H9 (cell line): ENCODE measurements around the gene CDRT15L2. TPM values are rescaled to one million over a fixed set of nuclear protein-coding genes. Genes with fewer than 3 reads are reported as not detected.
"Not testable (repeated sequence)": the region's sequence is repeated elsewhere in the genome, so short reads cannot be mapped to it uniquely, and the experiment has no call there.

Experiments
- DNase-seq: peaks from one replicate; pipeline ENCODE4 v3.0.0-alpha.2; 2017
- H2AFZ ChIP-seq: one replicate; pipeline ENCODE4 v1.6.1; 2013; ENCODE audit warnings: mild to moderate bottlenecking, low read length, control low read depth, moderate library complexity
- H2AK5ac ChIP-seq: 2 replicates; pipeline ENCODE4 v1.6.1; 2013; ENCODE audit warnings: low read length, control low read depth, mixed read lengths; ENCODE audit not compliant: insufficient read length
- H2BK120ac ChIP-seq: one replicate; pipeline ENCODE4 v1.6.1; 2013; ENCODE audit warnings: low read depth, mild to moderate bottlenecking, low read length, control low read depth, inconsistent platforms; ENCODE audit not compliant: poor library complexity, severe bottlenecking
- H2BK12ac ChIP-seq: 2 replicates; pipeline ENCODE4 v1.6.1; 2013; ENCODE audit warnings: low read length, control low read depth, mixed read lengths, low read depth; ENCODE audit not compliant: insufficient read length
- H2BK15ac ChIP-seq: 2 replicates; pipeline ENCODE4 v1.6.1; 2013; ENCODE audit warnings: low read depth, low read length, control low read depth
- H2BK20ac ChIP-seq: one replicate; pipeline ENCODE4 v1.6.1; 2013; ENCODE audit warnings: low read depth, mild to moderate bottlenecking, low read length, control low read depth, inconsistent platforms; ENCODE audit not compliant: poor library complexity, severe bottlenecking
- H2BK5ac ChIP-seq: 2 replicates; pipeline ENCODE4 v1.6.1; 2013; ENCODE audit warnings: low read length, control low read depth, mixed read lengths; ENCODE audit not compliant: insufficient read length
- H3K14ac ChIP-seq: 2 replicates; pipeline ENCODE4 v1.6.1; 2013; ENCODE audit warnings: low read length, control low read depth; ENCODE audit not compliant: insufficient read depth
- H3K18ac ChIP-seq: 2 replicates; pipeline ENCODE4 v1.6.1; 2013; ENCODE audit warnings: low read depth, mild to moderate bottlenecking, mixed read lengths, low read length, control low read depth; ENCODE audit not compliant: insufficient read length
- H3K23ac ChIP-seq: 2 replicates; pipeline ENCODE4 v1.6.1; 2013; ENCODE audit warnings: low read length, control low read depth, mixed read lengths, low read depth; ENCODE audit not compliant: insufficient read length
- H3K23me2 ChIP-seq: 2 replicates; pipeline ENCODE4 v1.6.1; 2013; ENCODE audit warnings: low read depth, mild to moderate bottlenecking, mixed read lengths, low read length, control low read depth; ENCODE audit not compliant: insufficient read length, poor library complexity, severe bottlenecking
- H3K27ac ChIP-seq: 2 replicates; pipeline ENCODE4 v1.5.1; 2013; ENCODE audit warnings: low read length, control low read depth, mixed read lengths, low read depth; ENCODE audit not compliant: insufficient read length
- H3K27me3 ChIP-seq: 2 replicates; pipeline ENCODE4 v1.6.1; 2013; ENCODE audit warnings: low read length, control low read depth, inconsistent platforms; ENCODE audit not compliant: insufficient read depth
- H3K4ac ChIP-seq: 2 replicates; pipeline ENCODE4 v1.6.1; 2013; ENCODE audit warnings: low read depth, mild to moderate bottlenecking, control low read depth, inconsistent platforms, low read length, moderate library complexity
- H3K4me1 ChIP-seq: 2 replicates; pipeline ENCODE4 v1.6.1; 2013; ENCODE audit warnings: low read length, control low read depth, inconsistent platforms; ENCODE audit not compliant: insufficient read depth
- H3K4me2 ChIP-seq: 2 replicates; pipeline ENCODE4 v1.6.1; 2013; ENCODE audit warnings: low read length, control low read depth, mixed read lengths; ENCODE audit not compliant: insufficient read length, insufficient read depth
- H3K56ac ChIP-seq: 2 replicates; pipeline ENCODE4 v1.6.1; 2013; ENCODE audit warnings: low read depth, mild to moderate bottlenecking, mixed read lengths, low read length, control low read depth; ENCODE audit not compliant: insufficient read length
- H3K79me1 ChIP-seq: 2 replicates; pipeline ENCODE4 v1.6.1; 2013; ENCODE audit warnings: low read depth, mild to moderate bottlenecking, moderate library complexity, low read length, control low read depth, inconsistent platforms; ENCODE audit not compliant: insufficient read depth, poor library complexity, severe bottlenecking
- H3K79me2 ChIP-seq: 2 replicates; pipeline ENCODE4 v1.6.1; 2013; ENCODE audit warnings: low read length, control low read depth, inconsistent platforms; ENCODE audit not compliant: insufficient read depth
- H3K9ac ChIP-seq: 2 replicates; pipeline ENCODE4 v1.6.1; 2013; ENCODE audit warnings: low read length, control low read depth, mixed read lengths; ENCODE audit not compliant: insufficient read length; ENCODE audit errors: extremely low read depth
- H3K9me3 ChIP-seq: one replicate; pipeline ENCODE4 v1.6.1; 2013; ENCODE audit warnings: low read depth, low read length, inconsistent platforms; ENCODE audit not compliant: control insufficient read depth
- H3T11ph ChIP-seq: one replicate; pipeline ENCODE4 v1.6.1; 2013; ENCODE audit warnings: mild to moderate bottlenecking, low read length, control low read depth, inconsistent platforms
- H4K20me1 ChIP-seq: one replicate; pipeline ENCODE4 v1.6.1; 2013; ENCODE audit not compliant: control insufficient read depth, insufficient read length, insufficient read depth
- H4K5ac ChIP-seq: 2 replicates; pipeline ENCODE4 v1.6.1; 2013; ENCODE audit warnings: low read depth, mild to moderate bottlenecking, mixed read lengths, low read length, control low read depth; ENCODE audit not compliant: insufficient read length
- H4K8ac ChIP-seq: replicated peaks from 2 replicates; pipeline ENCODE4 v1.6.1; 2013; ENCODE audit warnings: low read length, control low read depth, mixed read lengths, low read depth; ENCODE audit not compliant: insufficient read length
- H4K91ac ChIP-seq: 2 replicates; pipeline ENCODE4 v1.6.1; 2013; ENCODE audit warnings: low read depth, mild to moderate bottlenecking, moderate library complexity, mixed read lengths, low read length, control low read depth; ENCODE audit not compliant: insufficient read length
- H3K27ac Mint-ChIP-seq, 3 experiments: 2 replicates in 2 of 3; 3 replicates in 1 of 3; pipeline ENCODE4 v1.8.0; 2020 to 2021; ENCODE audit warnings: mixed read lengths in 3 of 3, mild to moderate bottlenecking in 1 of 3, moderate library complexity in 1 of 3
- H3K27me3 Mint-ChIP-seq: 2 replicates; pipeline ENCODE4 v1.8.0; 2021; ENCODE audit warnings: low read depth, mild to moderate bottlenecking, moderate library complexity, mixed read lengths
- H3K36me3 Mint-ChIP-seq, 3 experiments: 2 replicates in 2 of 3; 3 replicates in 1 of 3; pipeline ENCODE4 v1.8.0; 2020 to 2021; ENCODE audit warnings: low read depth in 3 of 3, mixed read lengths in 3 of 3; ENCODE audit not compliant: insufficient read depth in 1 of 3
- H3K4me1 Mint-ChIP-seq, 2 experiments: 2 replicates each; pipeline ENCODE4 v1.8.0; 2020; ENCODE audit warnings: mixed read lengths in 2 of 2
- H3K4me3 Mint-ChIP-seq, 2 experiments: 2 replicates in 1 of 2; 3 replicates in 1 of 2; pipeline ENCODE4 v1.8.0; 2020 to 2021; ENCODE audit warnings: mild to moderate bottlenecking in 2 of 2, mixed read lengths in 2 of 2, moderate library complexity in 1 of 2
- H3K9me3 Mint-ChIP-seq, 2 experiments: 2 replicates in 1 of 2; 3 replicates in 1 of 2; pipeline ENCODE4 v1.8.0; 2020; ENCODE audit warnings: mild to moderate bottlenecking in 2 of 2, mixed read lengths in 2 of 2, moderate library complexity in 1 of 2
- WGBS: extraction: QIAGEN DNeasy Blood & Tissue Kit; methylation state at CpG from one replicate; pipeline ENCODE4 v1.1.7; 2013; ENCODE audit warnings: missing lambda C conversion rate, low lambda C conversion rate, mixed read lengths; ENCODE audit not compliant: insufficient read length; ENCODE audit errors: extremely low coverage; 5-methylcytosine and 5-hydroxymethylcytosine counted together
- total RNA-seq: library from RNA; stranded (reverse); gene quantifications from 2 replicates; pipeline ENCODE4 v1.2.1, GENCODE V29; 2021

CDRT15L2 gene
- total RNA-seq, 1 experiment from 2014 or later = not detected

DNA sequence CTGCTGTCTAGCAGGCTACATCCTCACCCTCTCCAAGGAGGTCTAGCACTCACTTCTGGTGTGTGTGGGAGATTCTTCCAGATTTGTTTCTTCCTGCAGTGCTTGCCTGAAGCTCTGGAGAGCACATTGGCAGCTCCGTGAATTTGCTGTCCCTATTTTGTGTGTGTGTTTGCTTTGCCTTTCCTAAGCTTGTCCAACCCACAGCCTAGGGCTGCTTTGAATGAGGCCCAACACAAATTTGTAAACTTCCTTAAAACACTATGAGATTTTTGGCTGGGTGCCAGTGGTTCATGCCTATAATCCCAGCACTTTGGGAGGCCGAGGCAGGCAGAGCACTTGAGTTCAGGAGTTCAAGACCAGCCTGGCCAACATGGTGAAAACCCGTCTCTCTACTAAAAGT lies 38.7 kb upstream of the CDRT15L2 start:
- not testable (repeated sequence) for H3K23ac ChIP-seq, H3K14ac ChIP-seq, H3T11ph ChIP-seq, H3K27me3 Mint-ChIP-seq, DNase-seq, H4K20me1 ChIP-seq, H3K79me1 ChIP-seq, H2BK12ac ChIP-seq, H3K36me3 Mint-ChIP-seq, H2BK15ac ChIP-seq, H3K79me2 ChIP-seq, H2BK120ac ChIP-seq, H2AFZ ChIP-seq, H4K5ac ChIP-seq, H3K27me3 ChIP-seq, H3K23me2 ChIP-seq, H2AK5ac ChIP-seq, H4K8ac ChIP-seq, H2BK5ac ChIP-seq, H3K4me2 ChIP-seq, H3K4ac ChIP-seq, H4K91ac ChIP-seq, H3K56ac ChIP-seq, H3K27ac Mint-ChIP-seq, H3K18ac ChIP-seq, H3K9me3 ChIP-seq, H3K4me1 ChIP-seq, H3K27ac ChIP-seq, H3K9ac ChIP-seq, H3K4me1 Mint-ChIP-seq, H3K4me3 Mint-ChIP-seq, H2BK20ac ChIP-seq, H3K9me3 Mint-ChIP-seq
- no CpG with 5 or more reads among the region's 3 CpGs for WGBS

DNA sequence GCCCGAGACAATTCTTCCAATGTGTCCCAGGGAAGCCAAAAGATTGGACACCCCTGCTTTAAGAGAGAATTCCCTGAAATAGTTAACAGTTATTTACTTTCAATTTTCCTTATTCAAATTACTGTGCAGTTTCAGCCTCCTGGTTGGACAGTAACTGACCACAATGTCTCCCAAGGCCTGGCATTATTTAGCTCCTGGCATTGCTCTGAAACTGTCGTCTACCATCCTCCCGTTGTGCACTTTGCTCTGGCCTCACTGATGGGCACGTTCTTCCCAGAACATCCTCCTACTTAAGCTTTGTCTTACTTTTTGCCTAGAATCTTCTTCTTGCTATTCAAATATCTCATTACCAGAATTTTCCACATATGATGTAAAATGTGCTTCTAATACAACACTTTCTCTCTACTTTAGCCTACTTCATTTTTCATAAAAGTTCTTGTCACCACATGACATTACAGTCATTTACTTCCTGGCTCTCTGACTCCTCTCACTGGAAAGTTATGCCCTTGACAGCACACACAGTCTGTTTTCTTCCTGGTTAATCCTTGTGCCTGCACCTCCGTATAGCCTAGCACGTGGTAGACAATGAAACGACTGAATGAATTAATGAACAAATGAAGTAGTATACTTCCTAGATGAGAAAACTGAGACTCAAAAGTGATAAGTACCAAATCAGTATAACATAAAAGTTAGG lies 37.5 kb upstream of the CDRT15L2 start:
- H3K56ac ChIP-seq, H2BK12ac ChIP-seq, H2BK120ac ChIP-seq, H4K20me1 ChIP-seq, H3K4me1 Mint-ChIP-seq, H3K27ac Mint-ChIP-seq, H2BK20ac ChIP-seq, H4K91ac ChIP-seq, H2BK15ac ChIP-seq, H3K9ac ChIP-seq, H3K36me3 Mint-ChIP-seq, H3K18ac ChIP-seq, H3K79me1 ChIP-seq, H2BK5ac ChIP-seq, H3K27me3 Mint-ChIP-seq, H2AK5ac ChIP-seq, DNase-seq, H3K4me1 ChIP-seq, H4K5ac ChIP-seq, H2AFZ ChIP-seq, H3K4me3 Mint-ChIP-seq, H3K4me2 ChIP-seq, H3K14ac ChIP-seq, H3K9me3 Mint-ChIP-seq, H3K23ac ChIP-seq, H3K4ac ChIP-seq, H3K9me3 ChIP-seq, H3K23me2 ChIP-seq, H3K27ac ChIP-seq, H3K27me3 ChIP-seq, H4K8ac ChIP-seq, H3K79me2 ChIP-seq, H3T11ph ChIP-seq: not testable (repeated sequence)
- no CpG with 5 or more reads among the region's 7 CpGs for WGBS
